ENCODE measurements around the gene R3HCC1L. TPM values are rescaled to one million over a fixed set of nuclear protein-coding genes. Genes with fewer than 3 reads are reported as not detected.

Gene R3HCC1L
- total and polyA plus RNA-seq, 11 donors, result 4.0 to 8.6 (median 5.2) TPM

DNA sequence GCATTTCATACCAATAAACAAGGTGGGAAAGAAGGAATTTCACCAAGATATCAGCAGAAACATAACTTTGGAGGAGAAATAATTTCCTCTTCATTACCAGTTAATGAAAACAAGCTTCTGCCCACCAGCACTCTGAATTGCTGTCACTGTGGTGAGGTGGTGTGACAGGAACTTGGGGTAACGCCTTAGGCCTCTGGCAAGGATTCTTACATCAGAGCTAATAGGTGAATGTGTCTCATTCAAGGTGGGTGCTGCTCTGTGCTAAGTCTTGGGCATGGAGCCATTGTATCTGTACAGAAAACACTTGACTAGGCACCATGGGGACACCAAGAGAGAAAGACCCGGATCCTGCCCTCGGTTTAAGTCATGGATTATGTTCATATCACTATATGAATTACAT is 141.9 kb downstream of the R3HCC1L start:
- no peak overlapping the region for H3K27ac ChIP-seq
- ATAC-seq (no peak), DNase-seq (no peak)
- peaks cover 0 to 8% (median 0%) of the 10 kb centered on the region in 9 donors for H3K27me3 ChIP-seq
- H3K4me3 ChIP-seq, result no peak overlapping the region
- H3K4me1 ChIP-seq, result no peaks in the 10 kb centered on the region
- 85 to 94% (median 92%) methylated on average over 3 of the region's 3 CpGs for WGBS, 4 donors
- intact Hi-C loops (cut with DNase I), result no loop called here
- TF ChIP-seq, protein P1, sequence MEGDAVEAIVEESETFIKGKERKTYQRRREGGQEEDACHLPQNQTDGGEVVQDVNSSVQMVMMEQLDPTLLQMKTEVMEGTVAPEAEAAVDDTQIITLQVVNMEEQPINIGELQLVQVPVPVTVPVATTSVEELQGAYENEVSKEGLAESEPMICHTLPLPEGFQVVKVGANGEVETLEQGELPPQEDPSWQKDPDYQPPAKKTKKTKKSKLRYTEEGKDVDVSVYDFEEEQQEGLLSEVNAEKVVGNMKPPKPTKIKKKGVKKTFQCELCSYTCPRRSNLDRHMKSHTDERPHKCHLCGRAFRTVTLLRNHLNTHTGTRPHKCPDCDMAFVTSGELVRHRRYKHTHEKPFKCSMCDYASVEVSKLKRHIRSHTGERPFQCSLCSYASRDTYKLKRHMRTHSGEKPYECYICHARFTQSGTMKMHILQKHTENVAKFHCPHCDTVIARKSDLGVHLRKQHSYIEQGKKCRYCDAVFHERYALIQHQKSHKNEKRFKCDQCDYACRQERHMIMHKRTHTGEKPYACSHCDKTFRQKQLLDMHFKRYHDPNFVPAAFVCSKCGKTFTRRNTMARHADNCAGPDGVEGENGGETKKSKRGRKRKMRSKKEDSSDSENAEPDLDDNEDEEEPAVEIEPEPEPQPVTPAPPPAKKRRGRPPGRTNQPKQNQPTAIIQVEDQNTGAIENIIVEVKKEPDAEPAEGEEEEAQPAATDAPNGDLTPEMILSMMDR (IDR thresholded peaks at IDR 0.05), result no peak
- TF ChIP-seq POLR2A (IDR thresholded peaks at IDR 0.05), result no peak
- no peaks in the 10 kb centered on the region for H3K36me3 ChIP-seq
- H3K9me3 ChIP-seq, result peaks cover 0 to 11% (median 0%) of the 10 kb centered on the region in 12 donors

DNA sequence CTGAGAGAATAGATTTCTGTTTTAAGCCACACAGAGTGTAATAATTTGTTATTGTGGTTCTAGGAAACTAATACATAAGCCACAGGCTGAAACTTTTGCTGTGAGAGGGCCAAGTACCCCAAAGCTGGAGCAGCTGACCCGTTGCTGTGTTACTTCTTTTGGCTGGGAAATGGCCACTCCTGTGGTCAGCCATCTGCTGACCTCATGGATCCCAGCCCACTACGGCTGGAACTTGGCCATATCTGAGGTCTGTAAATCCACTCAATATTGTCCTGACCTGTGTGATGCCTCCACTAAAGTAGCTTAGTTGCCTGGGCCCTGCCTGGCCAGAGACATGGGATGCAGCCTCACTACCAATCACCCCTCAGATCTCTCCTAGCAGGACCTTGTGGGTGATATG is 151.0 kb downstream of the R3HCC1L start:
- intact Hi-C loops (cut with DNase I), result no loop called here
- ATAC-seq, result peak in 1 of 4 donors; percentile 26
- Histone ChIP-seq H3K4me1 (no peaks in the 10 kb centered on the region), H3K9me3 (peaks cover 0 to 15% (median 0%) of the 10 kb centered on the region in 12 donors), H3K4me3 (no peak overlapping the region), H3K27me3 (peaks cover 0 to 5% (median 0%) of the 10 kb centered on the region in 9 donors), H3K27ac (no peak overlapping the region), H3K36me3 (no peaks in the 10 kb centered on the region)
- WGBS, 4 donors, result 37 to 68% (median 44%) methylated on average over 2 of the region's 2 CpGs
- DNase-seq, result no peak
- TF ChIP-seq, protein P1 (IDR thresholded peaks at IDR 0.05), result no peak
- no peak for TF ChIP-seq POLR2A (IDR thresholded peaks at IDR 0.05)

- no peaks in the 10 kb centered on the region for H3K36me3 ChIP-seq
- H3K4me1 ChIP-seq, result no peaks in the 10 kb centered on the region
- no peak overlapping the region for H3K27ac ChIP-seq
- no peak for TF ChIP-seq POLR2A (IDR thresholded peaks at IDR 0.05)
- TF ChIP-seq, protein P1 (IDR thresholded peaks at IDR 0.05), result no peak
- peaks cover 0 to 5% (median 0%) of the 10 kb centered on the region in 9 donors for H3K27me3 ChIP-seq
- no peak overlapping the region for H3K4me3 ChIP-seq
- DNase-seq, result no peak
- ATAC-seq, result no peak
- intact Hi-C loops (cut with DNase I), result no loop called here
- 94 to 97% (median 96%) methylated on average over 12 of the region's 12 CpGs for WGBS, 4 donors
- peaks cover 0 to 6% (median 0%) of the 10 kb centered on the region in 12 donors for H3K9me3 ChIP-seq
These were observed 152.0 kb downstream of the R3HCC1L start for GRCh38 chr10:98286419-98286818.

GRCh38 chr10:98287321-98287720 is 152.9 kb downstream of the R3HCC1L start:
- intact Hi-C loops (cut with DNase I), result no loop called here
- peaks cover 0 to under 1% (median 0%) of the 10 kb centered on the region in 12 donors for H3K4me1 ChIP-seq
- no peak for TF ChIP-seq POLR2A (IDR thresholded peaks at IDR 0.05)
- TF ChIP-seq, protein P1 (IDR thresholded peaks at IDR 0.05), result no peak
- WGBS, 4 donors, result 94 to 98% (median 95%) methylated on average over 5 of the region's 5 CpGs
- DNase-seq, result no peak
- H3K36me3 ChIP-seq, result no peaks in the 10 kb centered on the region
- no peak overlapping the region for H3K27ac ChIP-seq
- no peak for ATAC-seq
- no peaks in the 10 kb centered on the region for H3K9me3 ChIP-seq
- peaks cover 0 to 5% (median 0%) of the 10 kb centered on the region in 9 donors for H3K27me3 ChIP-seq
- no peak overlapping the region for H3K4me3 ChIP-seq
